ENCODE data around the gene DEPDC5.
A peak's percentile ranks its signal among the peaks of the same experiment; 100 is the strongest.

DEPDC5 gene

GRCh38 chr22:31943978-31944699 is 190.3 kb downstream of the DEPDC5 start, which contains the start of gene YWHAH:
YWHAH (plus strand) TSS chr22:31944535; CDS start chr22:31944734, 199 bp downstream.
- peak within 1 kb of the TSS; percentile 79 to 81 for H3K4me3 ChIP-seq (ENCODE audit: low read depth in 1 of 2, low read length in 2 of 2)
- peaks cover 0 to 5% of the 10 kb centered on the region in 2 donors for H3K36me3 ChIP-seq (ENCODE audit: control insufficient read depth in 1 of 2, insufficient read depth in 2 of 2, low read length in 2 of 2)
- H3K27me3 ChIP-seq (ENCODE audit: low read depth, low read length), result no peaks in the 10 kb centered on the region
- H3K4me1 ChIP-seq (ENCODE audit: control insufficient read depth in 1 of 2, insufficient read depth in 2 of 2, low read length in 2 of 2), result peaks cover 11 to 14% of the 10 kb centered on the region in 2 donors
- no peaks in the 10 kb centered on the region for H3K9me3 ChIP-seq (ENCODE audit: control insufficient read depth in 1 of 2, low read length in 2 of 2)
- H3K27ac ChIP-seq (ENCODE audit: low read length), result peak within 1 kb of the TSS; percentile 87

- peaks cover 11 to 14% of the 10 kb centered on the region in 2 donors for H3K4me1 ChIP-seq (ENCODE audit: control insufficient read depth in 1 of 2, insufficient read depth in 2 of 2, low read length in 2 of 2)
- no peaks in the 10 kb centered on the region for H3K9me3 ChIP-seq (ENCODE audit: control insufficient read depth in 1 of 2, low read length in 2 of 2)
- H3K4me3 ChIP-seq (ENCODE audit: low read depth in 1 of 2, low read length in 2 of 2), result peak overlapping the region; percentile 79 to 81
- peaks cover 0 to 5% of the 10 kb centered on the region in 2 donors for H3K36me3 ChIP-seq (ENCODE audit: control insufficient read depth in 1 of 2, insufficient read depth in 2 of 2, low read length in 2 of 2)
- H3K27me3 ChIP-seq (ENCODE audit: low read depth, low read length), result no peaks in the 10 kb centered on the region
- peak overlapping the region; percentile 82 for H3K27ac ChIP-seq (ENCODE audit: low read length)
Measured at GRCh38 chr22:31944700-31945442, 191.1 kb downstream of the DEPDC5 start.

- Histone ChIP-seq H3K4me1 (ENCODE audit: control insufficient read depth in 1 of 2, insufficient read depth in 2 of 2, low read length in 2 of 2) (peaks cover 14 to 15% of the 10 kb centered on the region in 2 donors), H3K27ac (ENCODE audit: low read length) (peak overlapping the region; percentile 82)
Measured at GRCh38 chr22:31945443-31945855, 191.6 kb downstream of the DEPDC5 start.

GRCh38 chr22:31945971-31946680 is 192.3 kb downstream of the DEPDC5 start:
- H3K4me3 ChIP-seq (ENCODE audit: low read depth in 1 of 2, low read length in 2 of 2), result peak overlapping the region; percentile 79 to 81
- H3K27me3 ChIP-seq (ENCODE audit: low read depth, low read length), result no peaks in the 10 kb centered on the region
- peaks cover 14 to 18% of the 10 kb centered on the region in 2 donors for H3K4me1 ChIP-seq (ENCODE audit: control insufficient read depth in 1 of 2, insufficient read depth in 2 of 2, low read length in 2 of 2)
- peaks cover 4 to 5% of the 10 kb centered on the region in 2 donors for H3K36me3 ChIP-seq (ENCODE audit: control insufficient read depth in 1 of 2, insufficient read depth in 2 of 2, low read length in 2 of 2)
- peak overlapping the region; percentile 82 for H3K27ac ChIP-seq (ENCODE audit: low read length)
- H3K9me3 ChIP-seq (ENCODE audit: control insufficient read depth in 1 of 2, low read length in 2 of 2), result no peaks in the 10 kb centered on the region

More at GRCh38 chr22:31945443-31945855, 191.6 kb downstream of the DEPDC5 start:
- H3K4me3 ChIP-seq (ENCODE audit: low read depth in 1 of 2, low read length in 2 of 2), result peak overlapping the region; percentile 79 to 81
- no peaks in the 10 kb centered on the region for H3K9me3 ChIP-seq (ENCODE audit: control insufficient read depth in 1 of 2, low read length in 2 of 2)
- H3K36me3 ChIP-seq (ENCODE audit: control insufficient read depth in 1 of 2, insufficient read depth in 2 of 2, low read length in 2 of 2), result peaks cover 4 to 5% of the 10 kb centered on the region in 2 donors
- no peaks in the 10 kb centered on the region for H3K27me3 ChIP-seq (ENCODE audit: low read depth, low read length)

GRCh38 chr22:31947296-31947695 is 193.5 kb downstream of the DEPDC5 start:
- Histone ChIP-seq H3K4me3 (ENCODE audit: low read depth in 1 of 2, low read length in 2 of 2) (peak overlapping the region in 1 of 2 donors; percentile 81), H3K27me3 (ENCODE audit: low read depth, low read length) (no peaks in the 10 kb centered on the region), H3K27ac (ENCODE audit: low read length) (peak overlapping the region; percentile 24), H3K9me3 (ENCODE audit: control insufficient read depth in 1 of 2, low read length in 2 of 2) (no peaks in the 10 kb centered on the region), H3K4me1 (ENCODE audit: control insufficient read depth in 1 of 2, insufficient read depth in 2 of 2, low read length in 2 of 2) (peaks cover 25 to 30% of the 10 kb centered on the region in 2 donors), H3K36me3 (ENCODE audit: control insufficient read depth in 1 of 2, insufficient read depth in 2 of 2, low read length in 2 of 2) (peaks cover 4 to 5% of the 10 kb centered on the region in 2 donors)

- Histone ChIP-seq H3K27ac (ENCODE audit: low read length) (no peak overlapping the region), H3K4me1 (ENCODE audit: control insufficient read depth in 1 of 2, insufficient read depth in 2 of 2, low read length in 2 of 2) (peaks cover 32 to 37% of the 10 kb centered on the region in 2 donors), H3K9me3 (ENCODE audit: control insufficient read depth in 1 of 2, low read length in 2 of 2) (no peaks in the 10 kb centered on the region), H3K27me3 (ENCODE audit: low read depth, low read length) (no peaks in the 10 kb centered on the region), H3K4me3 (ENCODE audit: low read depth in 1 of 2, low read length in 2 of 2) (no peak overlapping the region), H3K36me3 (ENCODE audit: control insufficient read depth in 1 of 2, insufficient read depth in 2 of 2, low read length in 2 of 2) (peaks cover 4 to 5% of the 10 kb centered on the region in 2 donors)
Measured at GRCh38 chr22:31948002-31948401, 194.2 kb downstream of the DEPDC5 start.

GRCh38 chr22:31950226-31950625 is 196.4 kb downstream of the DEPDC5 start:
- H3K4me3 ChIP-seq (ENCODE audit: low read depth in 1 of 2, low read length in 2 of 2), result no peak overlapping the region
- no peaks in the 10 kb centered on the region for H3K9me3 ChIP-seq (ENCODE audit: control insufficient read depth in 1 of 2, low read length in 2 of 2)
- H3K27ac ChIP-seq (ENCODE audit: low read length), result no peak overlapping the region
- no peaks in the 10 kb centered on the region for H3K27me3 ChIP-seq (ENCODE audit: low read depth, low read length)
- peaks cover 4 to 5% of the 10 kb centered on the region in 2 donors for H3K36me3 ChIP-seq (ENCODE audit: control insufficient read depth in 1 of 2, insufficient read depth in 2 of 2, low read length in 2 of 2)
- H3K4me1 ChIP-seq (ENCODE audit: control insufficient read depth in 1 of 2, insufficient read depth in 2 of 2, low read length in 2 of 2), result peaks cover 40 to 51% of the 10 kb centered on the region in 2 donors

GRCh38 chr22:31951194-31952093 is 197.6 kb downstream of the DEPDC5 start:
- Histone ChIP-seq H3K9me3 (ENCODE audit: control insufficient read depth in 1 of 2, low read length in 2 of 2) (no peaks in the 10 kb centered on the region), H3K4me1 (ENCODE audit: control insufficient read depth in 1 of 2, insufficient read depth in 2 of 2, low read length in 2 of 2) (peaks cover 32 to 46% of the 10 kb centered on the region in 2 donors), H3K27ac (ENCODE audit: low read length) (peak overlapping the region; percentile 85), H3K36me3 (ENCODE audit: control insufficient read depth in 1 of 2, insufficient read depth in 2 of 2, low read length in 2 of 2) (peaks cover 7% of the 10 kb centered on the region in 2 donors), H3K4me3 (ENCODE audit: low read depth in 1 of 2, low read length in 2 of 2) (no peak overlapping the region), H3K27me3 (ENCODE audit: low read depth, low read length) (no peaks in the 10 kb centered on the region)

- no peaks in the 10 kb centered on the region for H3K27me3 ChIP-seq (ENCODE audit: low read depth, low read length)
- peaks cover 13% of the 10 kb centered on the region in 2 donors for H3K36me3 ChIP-seq (ENCODE audit: control insufficient read depth in 1 of 2, insufficient read depth in 2 of 2, low read length in 2 of 2)
- H3K4me3 ChIP-seq (ENCODE audit: low read depth in 1 of 2, low read length in 2 of 2), result no peak overlapping the region
- peak overlapping the region; percentile 85 for H3K27ac ChIP-seq (ENCODE audit: low read length)
- H3K4me1 ChIP-seq (ENCODE audit: control insufficient read depth in 1 of 2, insufficient read depth in 2 of 2, low read length in 2 of 2), result peaks cover 30 to 40% of the 10 kb centered on the region in 2 donors
- H3K9me3 ChIP-seq (ENCODE audit: control insufficient read depth in 1 of 2, low read length in 2 of 2), result no peaks in the 10 kb centered on the region
Measured at GRCh38 chr22:31952094-31952401, 198.2 kb downstream of the DEPDC5 start.

GRCh38 chr22:31952472-31952871 is 198.7 kb downstream of the DEPDC5 start:
- no peaks in the 10 kb centered on the region for H3K9me3 ChIP-seq (ENCODE audit: control insufficient read depth in 1 of 2, low read length in 2 of 2)
- H3K4me1 ChIP-seq (ENCODE audit: control insufficient read depth in 1 of 2, insufficient read depth in 2 of 2, low read length in 2 of 2), result peaks cover 27 to 39% of the 10 kb centered on the region in 2 donors
- no peak overlapping the region for H3K4me3 ChIP-seq (ENCODE audit: low read depth in 1 of 2, low read length in 2 of 2)
- peak overlapping the region; percentile 85 for H3K27ac ChIP-seq (ENCODE audit: low read length)
- peaks cover 14 to 17% of the 10 kb centered on the region in 2 donors for H3K36me3 ChIP-seq (ENCODE audit: control insufficient read depth in 1 of 2, insufficient read depth in 2 of 2, low read length in 2 of 2)
- no peaks in the 10 kb centered on the region for H3K27me3 ChIP-seq (ENCODE audit: low read depth, low read length)
